Trophoblast cell (in vitro differentiated cells and primary cell): ENCODE measurements around the gene LIPC.

Source experiments
- DNase-seq, 2 donors: peaks; one replicate each; pipeline ENCODE4 v3.0.0-alpha.2; 2016
- H2AFZ ChIP-seq: 2 replicates; pipeline ENCODE4 v1.6.1; 2013; ENCODE audit warnings: low read length, moderate library complexity, mild to moderate bottlenecking; ENCODE audit not compliant: insufficient read depth, poor library complexity
- H2AK5ac ChIP-seq: 2 replicates; pipeline ENCODE4 v1.6.1; 2013; ENCODE audit warnings: mild to moderate bottlenecking, low read length
- H2BK120ac ChIP-seq: 2 replicates; pipeline ENCODE4 v1.6.1; 2013; ENCODE audit warnings: low read length, mild to moderate bottlenecking, moderate library complexity; ENCODE audit not compliant: insufficient read depth, poor library complexity
- H2BK12ac ChIP-seq: 2 replicates; pipeline ENCODE4 v1.6.1; 2013; ENCODE audit warnings: mild to moderate bottlenecking, low read length, moderate library complexity
- H2BK5ac ChIP-seq: 2 replicates; pipeline ENCODE4 v1.6.1; 2013; ENCODE audit warnings: low read length, low read depth, moderate library complexity, mild to moderate bottlenecking; ENCODE audit not compliant: poor library complexity
- H3K14ac ChIP-seq: 2 replicates; pipeline ENCODE4 v1.6.1; 2013; ENCODE audit warnings: mild to moderate bottlenecking, low read length
- H3K18ac ChIP-seq: 2 replicates; pipeline ENCODE4 v1.6.1; 2013; ENCODE audit warnings: mild to moderate bottlenecking, low read length
- H3K23ac ChIP-seq: 2 replicates; pipeline ENCODE4 v1.6.1; 2013; ENCODE audit warnings: low read length
- H3K27ac ChIP-seq: 2 replicates; pipeline ENCODE4 v1.5.1; 2013; ENCODE audit warnings: low read depth, mild to moderate bottlenecking, inconsistent platforms, low read length, moderate library complexity
- H3K27me3 ChIP-seq: 2 replicates; pipeline ENCODE4 v1.6.1; 2013; ENCODE audit warnings: inconsistent platforms, mild to moderate bottlenecking, low read length, moderate library complexity; ENCODE audit not compliant: insufficient read depth
- H3K36me3 ChIP-seq, 2 experiments: 1 replicate in 1 of 2; 2 replicates in 1 of 2; pipeline ENCODE4 v1.6.1; 2013; ENCODE audit warnings: low read length in 2 of 2, mild to moderate bottlenecking in 2 of 2, moderate library complexity in 1 of 2; ENCODE audit not compliant: insufficient read depth in 2 of 2, control insufficient read depth in 1 of 2
- H3K4ac ChIP-seq: 2 replicates; pipeline ENCODE4 v1.6.1; 2013; ENCODE audit warnings: low read depth, mild to moderate bottlenecking, low read length, moderate library complexity
- H3K4me1 ChIP-seq, 2 experiments: 1 replicate in 1 of 2; 2 replicates in 1 of 2; pipeline ENCODE4 v1.6.1; 2013; ENCODE audit warnings: low read length in 2 of 2, mild to moderate bottlenecking in 2 of 2, moderate library complexity in 1 of 2; ENCODE audit not compliant: insufficient read depth in 2 of 2, control insufficient read depth in 1 of 2
- H3K4me2 ChIP-seq: 2 replicates; pipeline ENCODE4 v1.6.1; 2013; ENCODE audit warnings: inconsistent platforms, mild to moderate bottlenecking, low read length, moderate library complexity
- H3K4me3 ChIP-seq: 2 replicates; pipeline ENCODE4 v1.5.1; 2013; ENCODE audit warnings: mild to moderate bottlenecking, low read depth, low read length, inconsistent platforms
- H3K79me1 ChIP-seq: one replicate; pipeline ENCODE4 v1.6.1; 2013; ENCODE audit warnings: low read length
- H3K79me2 ChIP-seq: 2 replicates; pipeline ENCODE4 v1.6.1; 2013; ENCODE audit warnings: low read length, mild to moderate bottlenecking; ENCODE audit not compliant: control insufficient read depth, insufficient read depth, poor library complexity
- H3K9ac ChIP-seq: 2 replicates; pipeline ENCODE4 v1.6.1; 2013; ENCODE audit warnings: mild to moderate bottlenecking, low read length
- H3K9me3 ChIP-seq: 2 replicates; pipeline ENCODE4 v1.6.1; 2013; ENCODE audit warnings: low read depth, mild to moderate bottlenecking, control low read depth, inconsistent platforms, low read length; ENCODE audit not compliant: insufficient read depth
- H4K12ac ChIP-seq: 2 replicates; pipeline ENCODE4 v1.6.1; 2013; ENCODE audit warnings: low read depth, mild to moderate bottlenecking, low read length, moderate library complexity
- H4K8ac ChIP-seq: 2 replicates; pipeline ENCODE4 v1.6.1; 2013; ENCODE audit warnings: low read depth, mild to moderate bottlenecking, low read length, moderate library complexity
- H4K91ac ChIP-seq: one replicate; pipeline ENCODE4 v1.6.1; 2013; ENCODE audit warnings: low read depth, mild to moderate bottlenecking, low read length, moderate library complexity
- WGBS: extraction: QIAGEN DNeasy Blood & Tissue Kit; methylation state at CpG from one replicate; pipeline ENCODE4 v1.1.7; 2013; ENCODE audit warnings: missing lambda C conversion rate; ENCODE audit not compliant: insufficient read length, insufficient coverage; ENCODE audit errors: extremely low coverage; 5-methylcytosine and 5-hydroxymethylcytosine counted together

LIPC gene

DNA sequence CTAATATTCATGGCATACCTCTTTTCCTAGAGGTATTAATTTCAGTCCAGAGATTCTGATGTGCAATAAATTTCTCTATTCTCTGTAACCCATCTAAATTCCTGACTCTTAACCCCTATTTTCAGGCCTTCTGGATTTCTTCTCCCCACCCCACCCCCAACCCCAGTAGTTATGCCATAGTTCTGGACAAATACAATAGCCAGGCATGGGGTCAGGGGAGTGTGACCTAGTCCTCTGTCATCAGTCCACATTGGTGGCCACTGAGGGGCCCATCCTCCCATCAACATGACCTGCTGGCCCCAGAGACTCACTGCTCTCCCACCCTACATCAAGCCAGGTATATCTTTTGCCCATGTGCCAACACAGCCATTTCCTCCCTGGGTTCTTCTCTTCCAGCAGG, 3.8 kb upstream of the LIPC start:
- Histone ChIP-seq H3K79me1 (no peaks in the 10 kb centered on the region), H3K79me2 (no peaks in the 10 kb centered on the region), H3K9ac (no peak overlapping the region), H3K9me3 (no peaks in the 10 kb centered on the region), H3K27ac (no peak overlapping the region), H2BK120ac (no peak overlapping the region), H3K27me3 (no peaks in the 10 kb centered on the region), H3K4ac (no peak overlapping the region), H2BK5ac (no peak overlapping the region), H3K4me2 (no peak overlapping the region), H2BK12ac (no peak overlapping the region), H3K4me1 (no peaks in the 10 kb centered on the region), H4K91ac (no peak overlapping the region), H3K36me3 (no peaks in the 10 kb centered on the region), H3K18ac (no peak overlapping the region), H2AK5ac (no peak overlapping the region), H3K14ac (no peak overlapping the region), H3K4me3 (no peak overlapping the region), H4K12ac (no peak overlapping the region), H3K23ac (no peak overlapping the region), H4K8ac (no peak overlapping the region), H2AFZ (no peak overlapping the region)
- no peak for DNase-seq

DNA sequence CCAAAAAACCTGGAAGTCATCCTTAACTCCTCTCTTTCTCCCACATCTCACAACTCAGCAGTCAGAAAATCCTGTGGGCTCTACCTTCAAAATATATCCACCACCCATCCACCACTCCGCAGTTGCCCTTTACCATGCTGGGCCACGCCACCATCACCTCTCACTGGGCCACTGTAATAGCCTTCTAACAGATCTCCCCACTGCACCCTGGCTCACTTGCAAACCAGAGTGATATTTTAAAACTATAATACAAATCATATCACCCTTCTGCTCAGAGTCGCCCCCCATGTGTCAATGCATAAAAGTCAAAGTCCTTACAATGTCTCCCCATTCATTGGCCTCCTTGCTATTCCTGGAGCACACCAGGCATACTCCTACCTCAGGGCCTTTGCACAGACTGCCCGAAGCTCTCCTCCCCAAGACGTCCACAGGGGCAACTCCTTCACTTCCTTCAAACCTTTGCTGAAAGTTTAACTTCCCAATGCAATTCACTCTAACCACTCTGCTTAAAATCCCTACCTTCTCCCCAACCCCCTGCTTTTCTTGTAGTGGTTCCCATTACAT, 1.5 kb upstream of the LIPC start:
- H3K36me3 ChIP-seq: no peaks in the 10 kb centered on the region
- H3K4me2 ChIP-seq: no peak overlapping the region
- no peaks in the 10 kb centered on the region for H3K9me3 ChIP-seq
- no peak overlapping the region for H3K9ac ChIP-seq
- no CpG with 5 or more reads among the region's 5 CpGs for WGBS
- H2AFZ ChIP-seq: no peak overlapping the region
- DNase-seq: no peak
- no peak overlapping the region for H3K23ac ChIP-seq
- H3K4me3 ChIP-seq: no peak overlapping the region
- H3K79me1 ChIP-seq: no peaks in the 10 kb centered on the region
- no peaks in the 10 kb centered on the region for H3K79me2 ChIP-seq
- no peak overlapping the region for H4K12ac ChIP-seq
- H3K27ac ChIP-seq: no peak overlapping the region
- H2AK5ac ChIP-seq: no peak overlapping the region
- H2BK12ac ChIP-seq: no peak overlapping the region
- H3K14ac ChIP-seq: no peak overlapping the region
- H3K18ac ChIP-seq: no peak overlapping the region
- no peak overlapping the region for H4K8ac ChIP-seq
- H2BK5ac ChIP-seq: no peak overlapping the region
- no peaks in the 10 kb centered on the region for H3K27me3 ChIP-seq
- no peak overlapping the region for H3K4ac ChIP-seq
- H4K91ac ChIP-seq: no peak overlapping the region
- no peak overlapping the region for H2BK120ac ChIP-seq
- H3K4me1 ChIP-seq: peaks cover 7 to 8% of the 10 kb centered on the region in 2 experiments

- Histone ChIP-seq H4K8ac (no peak overlapping the region), H4K91ac (no peak overlapping the region), H2AFZ (no peak overlapping the region), H2BK120ac (no peak overlapping the region), H4K12ac (no peak overlapping the region), H2BK12ac (no peak overlapping the region), H3K4me2 (no peak overlapping the region), H3K79me2 (no peaks in the 10 kb centered on the region), H3K36me3 (no peaks in the 10 kb centered on the region), H3K23ac (no peak overlapping the region), H3K27ac (no peak overlapping the region), H2BK5ac (no peak overlapping the region), H3K4ac (no peak overlapping the region), H2AK5ac (no peak overlapping the region), H3K9ac (no peak overlapping the region), H3K27me3 (no peaks in the 10 kb centered on the region), H3K4me3 (no peak overlapping the region), H3K14ac (no peak overlapping the region), H3K18ac (no peak overlapping the region), H3K9me3 (no peaks in the 10 kb centered on the region), H3K4me1 (peaks cover 7 to 8% of the 10 kb centered on the region in 2 experiments), H3K79me1 (no peaks in the 10 kb centered on the region)
- WGBS: no CpG with 5 or more reads among the region's 7 CpGs
- no peak for DNase-seq
Measured at GRCh38 chr15:58432401-58432800, 610 bp downstream of the LIPC start.

GRCh38 chr15:58433597-58434333, 2.0 kb downstream of the LIPC start:
- Histone ChIP-seq H2BK5ac (no peak overlapping the region), H2AK5ac (no peak overlapping the region), H2BK12ac (peak overlapping the region; percentile 15), H2AFZ (no peak overlapping the region), H3K27me3 (no peaks in the 10 kb centered on the region), H3K23ac (no peak overlapping the region), H3K79me1 (peaks cover 7% of the 10 kb centered on the region), H3K14ac (no peak overlapping the region), H3K4me3 (no peak overlapping the region), H3K9me3 (no peaks in the 10 kb centered on the region), H4K12ac (no peak overlapping the region), H3K18ac (no peak overlapping the region), H3K9ac (no peak overlapping the region), H4K91ac (no peak overlapping the region), H3K4me2 (no peak overlapping the region), H3K4ac (no peak overlapping the region), H3K27ac (no peak overlapping the region), H2BK120ac (no peak overlapping the region), H3K4me1 (peaks cover 15 to 16% of the 10 kb centered on the region in 2 experiments), H3K36me3 (no peaks in the 10 kb centered on the region), H4K8ac (peak overlapping the region; percentile 35), H3K79me2 (no peaks in the 10 kb centered on the region)
- DNase-seq: no peak
- no CpG with 5 or more reads among the region's 4 CpGs for WGBS
